Measurements from ENCODE around the gene YJU2. TPM values are rescaled to one million over a fixed set of nuclear protein-coding genes. Genes with fewer than 3 reads are reported as not detected.

The YJU2 gene
- total RNA-seq, 1 donor from 2014 or later = 8.3 TPM

- no peak for DNase-seq
- intact Hi-C loops (cut with micrococcal nuclease) = no loop called here
- no peak for ATAC-seq
Observed at GRCh38 chr19:4318460-4318859, 71.6 kb downstream of the YJU2 start.

Other genes with a start within 250 kb of the YJU2 start
- gene PIAS4, start 239.3 kb upstream of the YJU2 start, total RNA-seq = 19.8 TPM
- gene ZBTB7A, start 180.2 kb upstream of the YJU2 start, total RNA-seq = 35.2 TPM
- 148 TPM for gene MAP2K2, start 123.0 kb upstream of the YJU2 start, total RNA-seq
- gene CREB3L3, start 93.4 kb upstream of the YJU2 start, total RNA-seq = not detected
- 9.3 TPM for gene SIRT6, start 64.5 kb upstream of the YJU2 start, total RNA-seq
- 0.42 TPM for gene ANKRD24, start 64.4 kb upstream of the YJU2 start, total RNA-seq
- gene EBI3, start 17.6 kb upstream of the YJU2 start, total RNA-seq = 0.92 TPM
- gene SHD, start 32.2 kb downstream of the YJU2 start, total RNA-seq = not detected
- gene TMIGD2, start 55.3 kb downstream of the YJU2 start, total RNA-seq = not detected
- gene FSD1, start 57.5 kb downstream of the YJU2 start, total RNA-seq = not detected
- 4.2 TPM for gene STAP2, start 91.7 kb downstream of the YJU2 start, total RNA-seq
- 19.2 TPM for gene MPND, start 96.5 kb downstream of the YJU2 start, total RNA-seq
- gene SH3GL1, start 153.5 kb downstream of the YJU2 start, total RNA-seq = 19.1 TPM
- gene CHAF1A, start 155.6 kb downstream of the YJU2 start, total RNA-seq = 7.2 TPM
- 127 TPM for gene UBXN6, start 210.7 kb downstream of the YJU2 start, total RNA-seq
- gene HDGFL2, start 225.2 kb downstream of the YJU2 start, total RNA-seq = 30.3 TPM